Aorta (tissue), 5 donors: Measurements from ENCODE around the gene DCANP1. TPM values are rescaled to one million over a fixed set of nuclear protein-coding genes. Genes with fewer than 3 reads are reported as not detected.

Experiments
- ATAC-seq: fragments of 200-7000 bp; cut with Tn5 transposase; one replicate; pipeline ENCODE4 v1.9.1; 2022; ENCODE audit warnings: moderate library complexity; ENCODE audit not compliant: low FRiP score
- DNase-seq, 2 donors: peaks; one replicate each; pipeline ENCODE4 v3.0.0-alpha.2; 2020
- H3K27ac ChIP-seq, 2 donors: one replicate each; pipeline ENCODE4 v1.5.1; 2013; ENCODE audit warnings: low read length in 2 of 2, mild to moderate bottlenecking in 2 of 2, moderate library complexity in 2 of 2, control low read depth in 1 of 2, inconsistent platforms in 1 of 2, low read depth in 1 of 2
- H3K27me3 ChIP-seq, 2 donors: one replicate each; pipeline ENCODE4 v1.6.1; 2013; ENCODE audit warnings: control low read depth in 1 of 2, low read length in 1 of 2, mild to moderate bottlenecking in 1 of 2, moderate library complexity in 1 of 2; ENCODE audit not compliant: insufficient read depth in 2 of 2, control insufficient read depth in 1 of 2
- H3K36me3 ChIP-seq, 2 donors: one replicate each; pipeline ENCODE4 v1.6.1; 2013; ENCODE audit warnings: control low read depth in 1 of 2, low read length in 1 of 2, mild to moderate bottlenecking in 1 of 2; ENCODE audit not compliant: insufficient read depth in 2 of 2, control insufficient read depth in 1 of 2
- H3K4me1 ChIP-seq, 2 donors: one replicate each; pipeline ENCODE4 v1.6.1; 2013; ENCODE audit warnings: low read length in 2 of 2, control low read depth in 1 of 2, mild to moderate bottlenecking in 1 of 2, moderate library complexity in 1 of 2; ENCODE audit not compliant: insufficient read depth in 2 of 2, control insufficient read depth in 1 of 2
- H3K4me3 ChIP-seq, 2 donors: one replicate each; pipeline ENCODE4 v1.5.1; 2013; ENCODE audit warnings: low read length in 2 of 2, control low read depth in 1 of 2, mild to moderate bottlenecking in 1 of 2
- H3K9me3 ChIP-seq: one replicate; pipeline ENCODE4 v1.6.1; 2013; ENCODE audit warnings: mild to moderate bottlenecking, low read length; ENCODE audit not compliant: control insufficient read depth
- WGBS, 2 donors: extraction: QIAGEN DNeasy Blood & Tissue Kit; methylation state at CpG; one replicate each; pipeline ENCODE4 v1.1.7; 2013; 5-methylcytosine and 5-hydroxymethylcytosine counted together
- intact Hi-C, 2 donors: fragments of 100-400 bp; cut with DNase I; formaldehyde crosslinking; loops; one replicate each; pipeline versions ENCODE4 v1.14.2 to v1.15.0; 2022
- polyA plus RNA-seq, 2 donors: library from polyadenylated mRNA; stranded (reverse); fragments of 200-250 nt; gene quantifications; one replicate each; pipeline ENCODE4 v1.2.3, GENCODE V29; 2013
- total RNA-seq, 2 donors: library from RNA; stranded (reverse); fragmentation: NEBNext Ultra II Directional; extraction: Animal tissue kit (Norgen Biotek cat#: 25700); gene quantifications; one replicate each; pipeline ENCODE4 v1.2.1, GENCODE V29; 2021
- donor health status: healthy with polysubstance abuse.
- donor health status: Bipolar disorder and iron deficiency.
- donor health status: DM: no; HTN: no; CAD: no.
- donor health status: DM: no; HTN: no; CAD: no.
- donor health status: DM: yes; HTN: yes; CAD: no.

DCANP1 gene
- total and polyA plus RNA-seq, 4 donors = 0.10 TPM; not detected in 3

GRCh38 chr5:135461481-135462151 is 14.5 kb upstream of the DCANP1 start:
- Histone ChIP-seq H3K4me3 (no peak overlapping the region), H3K27me3 (no peaks in the 10 kb centered on the region), H3K36me3 (no peaks in the 10 kb centered on the region), H3K4me1 (peaks cover 0 to 7% of the 10 kb centered on the region in 2 donors), H3K9me3 (no peaks in the 10 kb centered on the region), H3K27ac (no peak overlapping the region)
- intact Hi-C loops = loop anchor here in 1 of 2 donors (5.0 kb wide), 1 partner anchor 371 kb away; the partner anchor contains the start of gene SLC25A48
- peak; percentile 16 to 36 for DNase-seq
- WGBS, 2 donors = 79% methylated on average over 7 of the region's 7 CpGs
- no peak for ATAC-seq

- Histone ChIP-seq H3K27me3 (no peaks in the 10 kb centered on the region), H3K27ac (no peak overlapping the region), H3K4me1 (peaks cover 0 to 7% of the 10 kb centered on the region in 2 donors), H3K36me3 (no peaks in the 10 kb centered on the region), H3K4me3 (no peak overlapping the region), H3K9me3 (no peaks in the 10 kb centered on the region)
- intact Hi-C loops = loop anchor here in 1 of 2 donors (5.0 kb wide), 1 partner anchor 372 kb away; the partner anchor contains the start of gene SLC25A48
- no peak for ATAC-seq
- peak; percentile 24 to 42 for DNase-seq
- 69 to 70% methylated on average over 11 of the region's 11 CpGs for WGBS, 2 donors
Observed at GRCh38 chr5:135460246-135461033, 13.3 kb upstream of the DCANP1 start.

GRCh38 chr5:135458921-135459331 is 11.8 kb upstream of the DCANP1 start:
- no peak overlapping the region for H3K27ac ChIP-seq
- 2 to 4% methylated on average over 5 of the region's 5 CpGs for WGBS, 2 donors
- no peaks in the 10 kb centered on the region for H3K27me3 ChIP-seq
- H3K4me1 ChIP-seq = peaks cover 0 to 7% of the 10 kb centered on the region in 2 donors
- DNase-seq (peak; percentile 75 to 81), ATAC-seq (peak; percentile 49)
- intact Hi-C loops = no loop called here
- no peaks in the 10 kb centered on the region for H3K9me3 ChIP-seq
- H3K36me3 ChIP-seq = no peaks in the 10 kb centered on the region
- H3K4me3 ChIP-seq = no peak overlapping the region

DNA sequence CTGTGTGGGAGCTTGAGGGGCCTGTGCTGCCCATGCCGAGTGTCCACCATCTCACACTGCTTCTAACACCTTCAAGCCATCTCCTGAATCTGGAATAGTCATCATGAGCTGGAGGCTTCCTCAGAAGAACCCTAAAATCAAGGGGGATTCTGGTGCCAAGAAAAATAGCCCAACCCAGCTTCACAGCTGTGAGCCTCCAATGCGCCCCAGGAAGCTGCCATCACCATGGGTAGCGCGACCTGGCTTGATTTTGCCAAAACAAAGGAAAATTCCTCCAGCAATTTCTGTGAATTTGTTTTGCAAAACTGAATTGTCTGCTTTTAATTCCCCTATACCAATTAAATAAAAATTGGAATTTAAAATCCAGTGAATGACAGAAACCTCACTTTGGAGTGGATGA is 11.2 kb upstream of the DCANP1 start:
- 85 to 89% methylated on average over 4 of the region's 4 CpGs for WGBS, 2 donors
- intact Hi-C loops = no loop called here
- no peaks in the 10 kb centered on the region for H3K9me3 ChIP-seq
- H3K4me3 ChIP-seq = no peak overlapping the region
- no peak for ATAC-seq
- no peaks in the 10 kb centered on the region for H3K27me3 ChIP-seq
- peak; percentile 15 to 36 for DNase-seq
- H3K4me1 ChIP-seq = peaks cover 0 to 7% of the 10 kb centered on the region in 2 donors
- H3K36me3 ChIP-seq = no peaks in the 10 kb centered on the region
- H3K27ac ChIP-seq = no peak overlapping the region

DNA sequence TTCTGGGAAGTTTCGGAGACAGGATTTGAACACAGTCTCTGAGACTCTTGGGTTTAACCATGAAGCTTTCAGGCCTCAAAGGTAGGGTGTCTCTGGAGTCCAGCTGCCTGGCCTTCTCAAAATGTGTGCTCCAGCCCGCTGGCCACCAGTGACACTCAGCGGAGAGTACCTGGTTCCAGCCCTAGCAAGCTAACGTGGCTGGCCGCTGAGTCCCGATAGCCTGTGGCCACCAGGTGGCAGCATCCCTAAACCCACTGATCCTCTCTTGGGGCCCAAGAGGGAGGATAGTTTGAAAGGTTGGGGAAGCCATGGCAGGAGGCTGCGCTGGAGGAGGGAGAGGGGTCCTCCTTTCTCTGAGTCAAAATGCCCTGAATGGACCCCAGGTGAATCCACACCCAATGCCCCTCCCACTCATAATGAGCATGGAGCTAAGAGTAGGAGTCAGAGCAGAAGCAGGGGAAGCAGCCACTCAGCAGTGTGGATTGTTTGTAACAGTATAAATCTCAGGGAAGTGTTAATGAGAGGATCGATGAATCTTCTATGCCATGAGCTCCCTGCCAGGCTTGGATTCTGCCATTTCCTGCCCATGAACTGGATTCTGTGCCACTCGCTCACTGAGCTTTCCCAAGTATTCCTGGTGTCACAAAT is 10.4 kb upstream of the DCANP1 start:
- Histone ChIP-seq H3K27me3 (no peaks in the 10 kb centered on the region), H3K9me3 (no peaks in the 10 kb centered on the region), H3K36me3 (no peaks in the 10 kb centered on the region), H3K4me1 (peaks cover 0 to 7% of the 10 kb centered on the region in 2 donors), H3K27ac (no peak overlapping the region), H3K4me3 (no peak overlapping the region)
- DNase-seq (peak; percentile 75 to 87), ATAC-seq (peak; percentile 62)
- intact Hi-C loops = no loop called here
- 49 to 50% methylated on average over 9 of the region's 9 CpGs for WGBS, 2 donors

- ATAC-seq (no peak), DNase-seq (peak; percentile 80 to 87)
- no peaks in the 10 kb centered on the region for H3K9me3 ChIP-seq
- H3K27me3 ChIP-seq = no peaks in the 10 kb centered on the region
- H3K4me3 ChIP-seq = no peak overlapping the region
- intact Hi-C loops = no loop called here
- 69% methylated on average over 12 of the region's 12 CpGs for WGBS, 2 donors
- H3K27ac ChIP-seq = no peak overlapping the region
- no peaks in the 10 kb centered on the region for H3K36me3 ChIP-seq
- peaks cover 0 to 7% of the 10 kb centered on the region in 2 donors for H3K4me1 ChIP-seq
Observed at GRCh38 chr5:135456238-135457099, 9.3 kb upstream of the DCANP1 start.

GRCh38 chr5:135455876-135456237 is 8.7 kb upstream of the DCANP1 start:
- DNase-seq (peak; percentile 33 to 42), ATAC-seq (no peak)
- Histone ChIP-seq H3K4me3 (no peak overlapping the region), H3K9me3 (no peaks in the 10 kb centered on the region), H3K4me1 (peaks cover 0 to 7% of the 10 kb centered on the region in 2 donors), H3K27me3 (no peaks in the 10 kb centered on the region), H3K36me3 (no peaks in the 10 kb centered on the region), H3K27ac (no peak overlapping the region)
- intact Hi-C loops = no loop called here
- WGBS, 2 donors = 95 to 97% methylated on average over 4 of the region's 4 CpGs

GRCh38 chr5:135454946-135455345 is 7.8 kb upstream of the DCANP1 start:
- Histone ChIP-seq H3K27me3 (no peaks in the 10 kb centered on the region), H3K4me1 (peaks cover 0 to 7% of the 10 kb centered on the region in 2 donors), H3K9me3 (no peaks in the 10 kb centered on the region), H3K36me3 (no peaks in the 10 kb centered on the region), H3K4me3 (no peak overlapping the region), H3K27ac (no peak overlapping the region)
- intact Hi-C loops = no loop called here
- WGBS, 2 donors = 97 to 100% methylated on average over 3 of the region's 3 CpGs
- ATAC-seq (no peak), DNase-seq (peak in 1 of 2 donors; percentile 48)
